ENCODE results near the gene PSMG1. TPM values are rescaled to one million over a fixed set of nuclear protein-coding genes. Genes with fewer than 3 reads are reported as not detected.
"Not testable (repeated sequence)": the region's sequence is repeated elsewhere in the genome, so short reads cannot be mapped to it uniquely, and the experiment has no call there.

The PSMG1 gene
- 99.6 TPM for polyA plus RNA-seq (2013, experiment 1 of 4)
- polyA plus RNA-seq (2013, experiment 2 of 4) = 90.7 TPM
- polyA plus RNA-seq (2013, experiment 3 of 4) = 60.2 TPM
- 66.1 TPM for polyA plus RNA-seq (2013, experiment 4 of 4)

GRCh38 chr21:39183272-39184049 is at the start of gene PSMG1:
TSS of gene PSMG1 (minus strand) at chr21:39183451. CDS start at chr21:39183385, 66 bp downstream.
- no peaks in the 10 kb centered on the region for H3K27me3 ChIP-seq (ENCODE audit: control insufficient read depth, insufficient read depth, low read length, poor library complexity, severe bottlenecking)
- peak within 1 kb of the TSS; percentile 87 for H3K27ac ChIP-seq (ENCODE audit: insufficient read depth, low read depth, low read length, poor library complexity, severe bottlenecking)
- H3K4me3 ChIP-seq (ENCODE audit: insufficient read depth, low read depth, low read length) = peak within 1 kb of the TSS; percentile 78
- peaks cover 6% of the 10 kb centered on the region for H3K4me1 ChIP-seq (ENCODE audit: control insufficient read depth, insufficient read depth, low read length)
- peaks cover 12% of the 10 kb centered on the region for H3K36me3 ChIP-seq (ENCODE audit: control insufficient read depth, insufficient read depth, low read length)
- 0 to 1% methylated on average over 76 of the region's 76 CpGs for WGBS, 2 experiments
- H3K9me3 ChIP-seq (ENCODE audit: control insufficient read depth, low read length) = no peaks in the 10 kb centered on the region

- H3K4me1 ChIP-seq (ENCODE audit: control insufficient read depth, insufficient read depth, low read length) = no peaks in the 10 kb centered on the region
- 95 to 98% methylated on average over 3 of the region's 3 CpGs for WGBS, 2 experiments
- H3K27me3 ChIP-seq (ENCODE audit: control insufficient read depth, insufficient read depth, low read length, poor library complexity, severe bottlenecking) = no peaks in the 10 kb centered on the region
- peaks cover 36% of the 10 kb centered on the region for H3K36me3 ChIP-seq (ENCODE audit: control insufficient read depth, insufficient read depth, low read length)
- no peak overlapping the region for H3K4me3 ChIP-seq (ENCODE audit: insufficient read depth, low read depth, low read length)
- peak overlapping the region; percentile 2 for H3K27ac ChIP-seq (ENCODE audit: insufficient read depth, low read depth, low read length, poor library complexity, severe bottlenecking)
- no peaks in the 10 kb centered on the region for H3K9me3 ChIP-seq (ENCODE audit: control insufficient read depth, low read length)
These were observed 49.6 kb upstream of the PSMG1 start for GRCh38 chr21:39232861-39233291.

- WGBS, 2 experiments = 84 to 100% methylated on average over 2 of the region's 3 CpGs
- H3K9me3 ChIP-seq (ENCODE audit: control insufficient read depth, low read length) = no peaks in the 10 kb centered on the region
- peaks cover 12% of the 10 kb centered on the region for H3K36me3 ChIP-seq (ENCODE audit: control insufficient read depth, insufficient read depth, low read length)
- no peak overlapping the region for H3K4me3 ChIP-seq (ENCODE audit: insufficient read depth, low read depth, low read length)
- no peak overlapping the region for H3K27ac ChIP-seq (ENCODE audit: insufficient read depth, low read depth, low read length, poor library complexity, severe bottlenecking)
- no peaks in the 10 kb centered on the region for H3K4me1 ChIP-seq (ENCODE audit: control insufficient read depth, insufficient read depth, low read length)
- H3K27me3 ChIP-seq (ENCODE audit: control insufficient read depth, insufficient read depth, low read length, poor library complexity, severe bottlenecking) = no peaks in the 10 kb centered on the region
These were observed 41.7 kb upstream of the PSMG1 start for GRCh38 chr21:39224930-39225329.

GRCh38 chr21:39221997-39222486 is 38.8 kb upstream of the PSMG1 start:
- H3K4me1 ChIP-seq (ENCODE audit: control insufficient read depth, insufficient read depth, low read length) = no peaks in the 10 kb centered on the region
- WGBS, 2 experiments = 87 to 90% methylated on average over 2 of the region's 3 CpGs
- no peak overlapping the region for H3K27ac ChIP-seq (ENCODE audit: insufficient read depth, low read depth, low read length, poor library complexity, severe bottlenecking)
- H3K9me3 ChIP-seq (ENCODE audit: control insufficient read depth, low read length) = no peaks in the 10 kb centered on the region
- no peak overlapping the region for H3K4me3 ChIP-seq (ENCODE audit: insufficient read depth, low read depth, low read length)
- peaks cover 9% of the 10 kb centered on the region for H3K36me3 ChIP-seq (ENCODE audit: control insufficient read depth, insufficient read depth, low read length)
- no peaks in the 10 kb centered on the region for H3K27me3 ChIP-seq (ENCODE audit: control insufficient read depth, insufficient read depth, low read length, poor library complexity, severe bottlenecking)

DNA sequence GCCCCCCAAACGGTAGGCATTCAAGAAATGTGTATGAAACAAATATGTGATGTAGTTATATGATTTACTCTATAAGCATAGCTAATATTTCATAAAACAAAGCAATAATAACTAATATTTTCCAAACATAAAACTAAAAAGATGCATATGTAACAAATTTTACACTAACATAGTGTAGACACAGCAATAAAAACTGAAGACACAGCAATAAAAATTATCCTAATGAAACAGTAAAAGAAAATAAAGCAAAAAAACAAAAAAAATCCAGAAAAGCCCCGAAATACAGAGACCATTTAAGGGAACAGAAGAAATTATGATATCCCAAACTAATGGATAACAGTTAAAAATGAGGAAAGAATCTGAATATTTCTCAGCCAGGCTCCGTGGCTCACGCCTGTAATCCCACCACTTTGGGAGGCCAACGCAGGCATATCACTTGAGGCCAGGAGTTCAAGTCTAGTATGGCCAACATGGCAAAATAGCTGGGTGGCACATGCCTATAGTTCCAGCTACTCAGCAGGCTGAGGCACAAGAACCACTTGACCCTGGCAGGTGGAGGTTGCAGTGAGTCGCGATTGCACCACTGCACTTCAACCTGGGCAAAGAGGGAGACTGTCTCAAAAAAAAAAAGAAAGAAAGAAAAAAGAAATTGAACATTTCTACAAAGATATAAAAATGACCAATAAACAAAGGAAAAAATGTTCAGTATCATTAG is 38.2 kb upstream of the PSMG1 start:
- H3K36me3 ChIP-seq (ENCODE audit: control insufficient read depth, insufficient read depth, low read length) = peaks cover 9% of the 10 kb centered on the region
- no peaks in the 10 kb centered on the region for H3K27me3 ChIP-seq (ENCODE audit: control insufficient read depth, insufficient read depth, low read length, poor library complexity, severe bottlenecking)
- no peak overlapping the region for H3K4me3 ChIP-seq (ENCODE audit: insufficient read depth, low read depth, low read length)
- H3K4me1 ChIP-seq (ENCODE audit: control insufficient read depth, insufficient read depth, low read length) = no peaks in the 10 kb centered on the region
- H3K9me3 ChIP-seq (ENCODE audit: control insufficient read depth, low read length) = no peaks in the 10 kb centered on the region
- no peak overlapping the region for H3K27ac ChIP-seq (ENCODE audit: insufficient read depth, low read depth, low read length, poor library complexity, severe bottlenecking)
- WGBS, 2 experiments = 95 to 96% methylated on average over 6 of the region's 7 CpGs

GRCh38 chr21:39220875-39221274 is 37.6 kb upstream of the PSMG1 start:
- H3K27me3 ChIP-seq (ENCODE audit: control insufficient read depth, insufficient read depth, low read length, poor library complexity, severe bottlenecking); H3K4me3 ChIP-seq (ENCODE audit: insufficient read depth, low read depth, low read length); H3K9me3 ChIP-seq (ENCODE audit: control insufficient read depth, low read length); H3K27ac ChIP-seq (ENCODE audit: insufficient read depth, low read depth, low read length, poor library complexity, severe bottlenecking); H3K4me1 ChIP-seq (ENCODE audit: control insufficient read depth, insufficient read depth, low read length); H3K36me3 ChIP-seq (ENCODE audit: control insufficient read depth, insufficient read depth, low read length): not testable (repeated sequence)
- 96 to 98% methylated on average over 2 of the region's 2 CpGs for WGBS, 2 experiments

DNA sequence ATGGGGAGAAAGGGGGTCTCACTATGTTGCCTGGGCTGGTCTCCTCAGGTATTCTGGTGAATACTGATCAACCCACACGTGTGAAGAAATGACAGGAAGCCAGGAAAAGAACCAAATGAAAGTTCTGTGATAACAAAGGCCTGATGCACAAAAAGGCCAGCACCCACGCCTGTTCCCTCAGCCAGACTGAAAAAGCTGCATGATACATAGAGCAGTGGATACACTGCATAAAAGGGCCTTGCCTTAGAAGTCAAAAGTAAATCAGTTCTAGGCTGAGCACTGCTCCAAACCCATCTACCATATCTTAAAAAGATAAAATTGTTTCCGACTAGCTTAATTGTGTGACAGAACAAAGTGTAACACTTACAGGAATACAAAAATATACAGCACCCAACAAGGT is 36.9 kb upstream of the PSMG1 start:
- H3K27me3 ChIP-seq (ENCODE audit: control insufficient read depth, insufficient read depth, low read length, poor library complexity, severe bottlenecking) = no peaks in the 10 kb centered on the region
- no peaks in the 10 kb centered on the region for H3K9me3 ChIP-seq (ENCODE audit: control insufficient read depth, low read length)
- no peak overlapping the region for H3K27ac ChIP-seq (ENCODE audit: insufficient read depth, low read depth, low read length, poor library complexity, severe bottlenecking)
- H3K4me1 ChIP-seq (ENCODE audit: control insufficient read depth, insufficient read depth, low read length) = no peaks in the 10 kb centered on the region
- H3K36me3 ChIP-seq (ENCODE audit: control insufficient read depth, insufficient read depth, low read length) = peaks cover 12% of the 10 kb centered on the region
- no peak overlapping the region for H3K4me3 ChIP-seq (ENCODE audit: insufficient read depth, low read depth, low read length)
- 89 to 90% methylated on average over 3 of the region's 3 CpGs for WGBS, 2 experiments

GRCh38 chr21:39218082-39218409 is 34.8 kb upstream of the PSMG1 start:
- Histone ChIP-seq H3K27me3 (ENCODE audit: control insufficient read depth, insufficient read depth, low read length, poor library complexity, severe bottlenecking) (no peaks in the 10 kb centered on the region), H3K4me1 (ENCODE audit: control insufficient read depth, insufficient read depth, low read length) (no peaks in the 10 kb centered on the region), H3K36me3 (ENCODE audit: control insufficient read depth, insufficient read depth, low read length) (peaks cover 4% of the 10 kb centered on the region), H3K4me3 (ENCODE audit: insufficient read depth, low read depth, low read length) (no peak overlapping the region), H3K27ac (ENCODE audit: insufficient read depth, low read depth, low read length, poor library complexity, severe bottlenecking) (no peak overlapping the region), H3K9me3 (ENCODE audit: control insufficient read depth, low read length) (no peaks in the 10 kb centered on the region)
- WGBS, 2 experiments = 97 to 99% methylated on average over 4 of the region's 4 CpGs

DNA sequence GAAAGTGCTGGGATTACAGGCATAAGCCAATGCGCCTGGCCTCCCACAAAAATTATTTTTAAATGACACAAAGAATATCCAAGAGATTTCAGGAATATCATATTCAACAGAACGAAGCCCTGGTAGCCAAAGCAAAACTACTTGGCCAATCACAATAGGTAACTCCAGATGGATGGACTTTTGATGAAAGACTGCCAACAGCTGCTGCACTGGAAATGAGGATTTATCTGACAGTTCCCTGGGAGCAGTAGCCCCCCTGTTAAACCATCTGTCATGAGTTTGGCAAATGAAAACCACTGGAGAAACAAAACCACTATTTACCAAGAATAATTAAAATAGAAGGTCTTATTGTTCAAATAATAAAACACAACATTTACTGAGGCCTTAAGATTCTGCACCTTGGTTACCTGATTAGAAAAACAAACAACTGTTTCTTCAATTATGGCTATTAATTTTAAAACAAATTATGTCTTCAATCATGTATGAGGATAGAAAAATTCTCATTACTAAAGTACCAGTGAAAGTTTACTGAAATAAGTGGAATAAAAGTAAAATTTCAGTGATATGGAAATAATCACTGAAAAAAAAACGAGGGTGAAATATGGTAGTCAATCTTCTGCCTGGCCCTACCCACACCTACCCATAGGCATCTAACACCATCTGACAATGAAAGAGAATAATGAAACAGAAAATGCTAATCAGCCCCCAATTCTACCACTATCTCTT is 34.3 kb upstream of the PSMG1 start:
- H3K9me3 ChIP-seq (ENCODE audit: control insufficient read depth, low read length) = no peaks in the 10 kb centered on the region
- H3K27ac ChIP-seq (ENCODE audit: insufficient read depth, low read depth, low read length, poor library complexity, severe bottlenecking) = no peak overlapping the region
- H3K4me3 ChIP-seq (ENCODE audit: insufficient read depth, low read depth, low read length) = no peak overlapping the region
- peaks cover 7% of the 10 kb centered on the region for H3K36me3 ChIP-seq (ENCODE audit: control insufficient read depth, insufficient read depth, low read length)
- WGBS, 2 experiments = 91 to 94% methylated on average over 2 to 3 of the region's 3 CpGs
- no peaks in the 10 kb centered on the region for H3K27me3 ChIP-seq (ENCODE audit: control insufficient read depth, insufficient read depth, low read length, poor library complexity, severe bottlenecking)
- H3K4me1 ChIP-seq (ENCODE audit: control insufficient read depth, insufficient read depth, low read length) = no peaks in the 10 kb centered on the region

- Histone ChIP-seq H3K4me1 (ENCODE audit: control insufficient read depth, insufficient read depth, low read length) (no peaks in the 10 kb centered on the region), H3K4me3 (ENCODE audit: insufficient read depth, low read depth, low read length) (no peak overlapping the region), H3K27ac (ENCODE audit: insufficient read depth, low read depth, low read length, poor library complexity, severe bottlenecking) (no peak overlapping the region), H3K36me3 (ENCODE audit: control insufficient read depth, insufficient read depth, low read length) (peaks cover 7% of the 10 kb centered on the region), H3K27me3 (ENCODE audit: control insufficient read depth, insufficient read depth, low read length, poor library complexity, severe bottlenecking) (no peaks in the 10 kb centered on the region), H3K9me3 (ENCODE audit: control insufficient read depth, low read length) (no peaks in the 10 kb centered on the region)
- 91 to 100% methylated on average over 2 of the region's 2 CpGs for WGBS, 2 experiments
These were observed 33.0 kb upstream of the PSMG1 start for GRCh38 chr21:39216290-39216689.

All from ectodermal cell (in vitro differentiated cells).